ENCODE results near the gene RNF223.
"Not testable (repeated sequence)": the region's sequence is repeated elsewhere in the genome, so short reads cannot be mapped to it uniquely, and the experiment has no call there.

The RNF223 gene

GRCh38 chr1:1066403-1067283, 7.5 kb downstream of the RNF223 start:
- TF ChIP-seq PPARA (CRISPR knock-in tag; IDR thresholded peaks at IDR 0.05; ENCODE audit: borderline replicate concordance), result no peak
- no peak for TF ChIP-seq ZNF70 (CRISPR knock-in tag; IDR thresholded peaks at IDR 0.05)
- TF ChIP-seq TSHZ2 (CRISPR knock-in tag; IDR thresholded peaks at IDR 0.05), result no peak
- no peak for ATAC-seq

GRCh38 chr1:1065940-1066304, 8.2 kb downstream of the RNF223 start:
- ATAC-seq, result not testable (repeated sequence)

GRCh38 chr1:1065265-1065939, 8.7 kb downstream of the RNF223 start:
- no peak for ATAC-seq
- no peak for TF ChIP-seq CSDC2 (CRISPR knock-in tag; IDR thresholded peaks at IDR 0.05)
- no peak for TF ChIP-seq SNAI2 (CRISPR knock-in tag; IDR thresholded peaks at IDR 0.05)
- TF ChIP-seq TOX (CRISPR knock-in tag; IDR thresholded peaks at IDR 0.05; ENCODE audit: borderline replicate concordance), result no peak
- TF ChIP-seq POU6F1 (CRISPR knock-in tag; IDR thresholded peaks at IDR 0.05; ENCODE audit: borderline replicate concordance, low read depth), result no peak
- no peak for TF ChIP-seq PPARA (CRISPR knock-in tag; IDR thresholded peaks at IDR 0.05; ENCODE audit: borderline replicate concordance)
- no peak for TF ChIP-seq OSR1 (CRISPR knock-in tag; IDR thresholded peaks at IDR 0.05)
- TF ChIP-seq ARNTL (CRISPR knock-in tag; IDR thresholded peaks at IDR 0.05; ENCODE audit: borderline replicate concordance, low read depth), result no peak
- no peak for TF ChIP-seq ZFP3 (CRISPR knock-in tag; IDR thresholded peaks at IDR 0.05)
- TF ChIP-seq ZNF8 (CRISPR knock-in tag; IDR thresholded peaks at IDR 0.05), result no peak
- TF ChIP-seq ZNF70 (CRISPR knock-in tag; IDR thresholded peaks at IDR 0.05), result no peak
- TF ChIP-seq TCF4 (CRISPR knock-in tag; IDR thresholded peaks at IDR 0.05; ENCODE audit: borderline replicate concordance), result no peak
- TF ChIP-seq ZNF565 (CRISPR knock-in tag; conservative IDR thresholded peaks at IDR 0.05; ENCODE audit: low read depth), result no peak
- no peak for TF ChIP-seq ESRRG (CRISPR knock-in tag; IDR thresholded peaks at IDR 0.05)
- TF ChIP-seq PATZ1 (CRISPR knock-in tag; IDR thresholded peaks at IDR 0.05; ENCODE audit: borderline replicate concordance), result no peak
- no peak for TF ChIP-seq BACH2 (CRISPR knock-in tag; IDR thresholded peaks at IDR 0.05; ENCODE audit: borderline replicate concordance)
- TF ChIP-seq CSRNP3 (CRISPR knock-in tag; IDR thresholded peaks at IDR 0.05), result no peak
- no peak for TF ChIP-seq ZFP30 (CRISPR knock-in tag; IDR thresholded peaks at IDR 0.05)
- TF ChIP-seq ISL1 (CRISPR knock-in tag; IDR thresholded peaks at IDR 0.05), result no peak

Data from SK-N-SH treated with all-trans-retinoic acid at 6 μM for 48 hours (cell line).